ENCODE data around the gene TDO2. TPM values are rescaled to one million over a fixed set of nuclear protein-coding genes. Genes with fewer than 3 reads are reported as not detected.

Gene TDO2
- total RNA-seq: not detected

DNA sequence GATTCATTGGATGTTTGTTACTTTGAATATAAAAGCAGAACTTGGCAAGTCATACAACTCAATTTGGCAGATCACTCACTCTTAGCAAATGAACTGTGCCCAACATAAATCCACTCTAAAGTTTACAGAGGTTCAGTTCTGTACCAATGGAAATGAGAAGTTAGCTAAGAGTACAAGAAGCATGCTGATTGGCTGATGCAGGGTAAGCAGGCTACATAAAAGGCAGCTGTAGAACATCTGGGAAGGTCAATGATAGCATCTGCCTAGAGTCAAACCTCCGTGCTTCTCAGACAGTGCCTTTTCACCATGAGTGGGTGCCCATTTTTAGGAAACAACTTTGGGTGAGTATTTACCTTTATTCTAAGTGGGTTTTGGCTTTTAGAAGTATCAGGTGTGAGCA, at the start of gene TDO2:
Gene TDO2, plus strand, starts transcription at position 244 of the 400 bp plus-strand sequence. Its CDS starts 63 bp downstream, at position 307.
- no peak for DNase-seq (ENCODE audit: extremely low spot score in 2 of 2)
- no peaks in the 10 kb centered on the region for H3K9me3 ChIP-seq
- no peak within 1 kb of the TSS for H3K27ac ChIP-seq
- H3K4me1 ChIP-seq: no peaks in the 10 kb centered on the region
- intact Hi-C loops (cut with DNase I): no loop called here
- TF ChIP-seq, protein P1, sequence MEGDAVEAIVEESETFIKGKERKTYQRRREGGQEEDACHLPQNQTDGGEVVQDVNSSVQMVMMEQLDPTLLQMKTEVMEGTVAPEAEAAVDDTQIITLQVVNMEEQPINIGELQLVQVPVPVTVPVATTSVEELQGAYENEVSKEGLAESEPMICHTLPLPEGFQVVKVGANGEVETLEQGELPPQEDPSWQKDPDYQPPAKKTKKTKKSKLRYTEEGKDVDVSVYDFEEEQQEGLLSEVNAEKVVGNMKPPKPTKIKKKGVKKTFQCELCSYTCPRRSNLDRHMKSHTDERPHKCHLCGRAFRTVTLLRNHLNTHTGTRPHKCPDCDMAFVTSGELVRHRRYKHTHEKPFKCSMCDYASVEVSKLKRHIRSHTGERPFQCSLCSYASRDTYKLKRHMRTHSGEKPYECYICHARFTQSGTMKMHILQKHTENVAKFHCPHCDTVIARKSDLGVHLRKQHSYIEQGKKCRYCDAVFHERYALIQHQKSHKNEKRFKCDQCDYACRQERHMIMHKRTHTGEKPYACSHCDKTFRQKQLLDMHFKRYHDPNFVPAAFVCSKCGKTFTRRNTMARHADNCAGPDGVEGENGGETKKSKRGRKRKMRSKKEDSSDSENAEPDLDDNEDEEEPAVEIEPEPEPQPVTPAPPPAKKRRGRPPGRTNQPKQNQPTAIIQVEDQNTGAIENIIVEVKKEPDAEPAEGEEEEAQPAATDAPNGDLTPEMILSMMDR (IDR thresholded peaks at IDR 0.05): no peak
- no peak for TF ChIP-seq POLR2AphosphoS5 (IDR thresholded peaks at IDR 0.05; ENCODE audit: insufficient read depth in 1 of 2, low read depth in 1 of 2)
- no peak for TF ChIP-seq POLR2A (IDR thresholded peaks at IDR 0.05)
- H3K27me3 ChIP-seq: no peaks in the 10 kb centered on the region
- no peak within 1 kb of the TSS for H3K4me3 ChIP-seq
- no peaks in the 10 kb centered on the region for H3K36me3 ChIP-seq

- intact Hi-C loops (cut with DNase I): no loop called here
- no peaks in the 10 kb centered on the region for H3K36me3 ChIP-seq
- no peaks in the 10 kb centered on the region for H3K4me1 ChIP-seq
- TF ChIP-seq, protein P1 (IDR thresholded peaks at IDR 0.05): no peak
- TF ChIP-seq POLR2A (IDR thresholded peaks at IDR 0.05): no peak
- H3K9me3 ChIP-seq: no peaks in the 10 kb centered on the region
- no peak for DNase-seq (ENCODE audit: extremely low spot score in 2 of 2)
- H3K27me3 ChIP-seq: no peaks in the 10 kb centered on the region
- H3K27ac ChIP-seq: no peak overlapping the region
- no peak overlapping the region for H3K4me3 ChIP-seq
These were observed 48.8 kb upstream of the TDO2 start for GRCh38 chr4:155854582-155855226.

- Histone ChIP-seq H3K4me3 (no peak overlapping the region), H3K4me1 (no peaks in the 10 kb centered on the region), H3K27ac (no peak overlapping the region), H3K27me3 (no peaks in the 10 kb centered on the region), H3K9me3 (no peaks in the 10 kb centered on the region), H3K36me3 (no peaks in the 10 kb centered on the region)
- intact Hi-C loops (cut with DNase I): no loop called here
- no peak for TF ChIP-seq POLR2A (IDR thresholded peaks at IDR 0.05)
- TF ChIP-seq, protein P1 (IDR thresholded peaks at IDR 0.05): no peak
- TF ChIP-seq POLR2AphosphoS5 (IDR thresholded peaks at IDR 0.05; ENCODE audit: insufficient read depth in 1 of 2, low read depth in 1 of 2): no peak
- no peak for DNase-seq (ENCODE audit: extremely low spot score in 2 of 2)
These were observed 47.6 kb upstream of the TDO2 start for GRCh38 chr4:155855897-155856296.

GRCh38 chr4:155866177-155866576, 37.3 kb upstream of the TDO2 start, which contains the start of gene ASIC5:
Gene ASIC5 (minus strand): TSS chr4:155866277. CDS start chr4:155866226, 51 bp downstream.
- intact Hi-C loops (cut with DNase I): no loop called here
- no peak within 1 kb of the TSS for H3K27ac ChIP-seq
- no peak within 1 kb of the TSS for H3K4me3 ChIP-seq
- DNase-seq (ENCODE audit: extremely low spot score in 2 of 2): no peak
- H3K4me1 ChIP-seq: no peaks in the 10 kb centered on the region
- H3K36me3 ChIP-seq: no peaks in the 10 kb centered on the region
- TF ChIP-seq, protein P1 (IDR thresholded peaks at IDR 0.05): no peak
- TF ChIP-seq POLR2AphosphoS5 (IDR thresholded peaks at IDR 0.05; ENCODE audit: insufficient read depth in 1 of 2, low read depth in 1 of 2): no peak
- TF ChIP-seq POLR2A (IDR thresholded peaks at IDR 0.05): no peak
- no peaks in the 10 kb centered on the region for H3K27me3 ChIP-seq
- H3K9me3 ChIP-seq: no peaks in the 10 kb centered on the region

GRCh38 chr4:155875878-155876277, 27.6 kb upstream of the TDO2 start:
- Histone ChIP-seq H3K27ac (no peak overlapping the region), H3K36me3 (no peaks in the 10 kb centered on the region), H3K4me3 (no peak overlapping the region), H3K9me3 (no peaks in the 10 kb centered on the region), H3K4me1 (no peaks in the 10 kb centered on the region), H3K27me3 (no peaks in the 10 kb centered on the region)
- TF ChIP-seq, protein P1 (IDR thresholded peaks at IDR 0.05): no peak
- TF ChIP-seq POLR2AphosphoS5 (IDR thresholded peaks at IDR 0.05; ENCODE audit: insufficient read depth in 1 of 2, low read depth in 1 of 2) (no peak), POLR2A (IDR thresholded peaks at IDR 0.05) (no peak)
- DNase-seq (ENCODE audit: extremely low spot score in 2 of 2): no peak
- intact Hi-C loops (cut with DNase I): no loop called here
